Body of pancreas (tissue), 4 donors: Measurements from ENCODE around the gene PAPSS1. TPM values are rescaled to one million over a fixed set of nuclear protein-coding genes. Genes with fewer than 3 reads are reported as not detected.

ENCODE experiments used
- ATAC-seq: fragments of 150-250 bp; one replicate; pipeline ENCODE4 v1.9.1; 2016
- DNase-seq, 4 donors: peaks; one replicate each; pipeline ENCODE4 v3.0.0-alpha.2; 2019
- H3K27ac ChIP-seq, 4 donors: fragments of 200-600 bp; sonication (generic); 1 replicate in 3 of 4; 2 replicates in 1 of 4; pipeline versions ENCODE4 v1.5.1 to v1.6.1; 2016 to 2019; ENCODE audit warnings: mild to moderate bottlenecking in 1 of 4, mixed read lengths in 1 of 4, moderate library complexity in 1 of 4
- H3K27me3 ChIP-seq, 2 donors: fragments of 200-600 bp; sonication (generic); one replicate each; pipeline ENCODE4 v1.6.0; 2016; ENCODE audit warnings: mild to moderate bottlenecking in 1 of 2
- H3K36me3 ChIP-seq, 2 donors: fragments of 200-600 bp; sonication (generic); replicated peaks in 1 of 2; 2 replicates each; pipeline ENCODE4 v1.5.1; 2016; ENCODE audit warnings: low read depth in 2 of 2; ENCODE audit not compliant: insufficient read depth in 1 of 2
- H3K4me1 ChIP-seq: fragments of 200-600 bp; sonication (generic); one replicate; pipeline ENCODE4 v1.6.0; 2016
- H3K4me3 ChIP-seq, 2 donors: fragments of 200-600 bp; sonication (generic); 1 replicate in 1 of 2; 2 replicates in 1 of 2; pipeline ENCODE4 v1.5.1; 2016 to 2019
- H3K9me3 ChIP-seq, 3 donors: fragments of 200-600 bp; sonication (generic); 1 replicate in 2 of 3; 2 replicates in 1 of 3; pipeline ENCODE4 v1.5.1; 2016
- CTCF ChIP-seq, 7 experiments: fragments of 450-650 bp in 4 of 7; fragments of 200-600 bp in 3 of 7; sonication (generic) in 3 of 7; IDR thresholded peaks; one replicate each; pipeline ENCODE4 v1.5.1; 2016 to 2019; ENCODE audit warnings: antibody characterized with exemption in 7 of 7
- POLR2A ChIP-seq, 3 donors: fragments of 450-650 bp; IDR thresholded peaks; one replicate each; pipeline ENCODE4 v1.6.1; 2016; ENCODE audit warnings: antibody characterized with exemption in 3 of 3, mild to moderate bottlenecking in 2 of 3
- WGBS, 2 donors: methylation state at CpG; one replicate each; pipeline ENCODE4 v1.1.5; 2017; 5-methylcytosine and 5-hydroxymethylcytosine counted together
- intact Hi-C: fragments of 100-400 bp; cut with DNase I; formaldehyde crosslinking; loops from one replicate; pipeline ENCODE4 v1.15.1; 2023
- total RNA-seq, 2 donors: library from RNA; depleted of rRNA; stranded (reverse); fragments of >200 nt; gene quantifications; one replicate each; pipeline ENCODE4 v1.1.0, GENCODE V29; 2016

The PAPSS1 gene
- total RNA-seq, 2 donors from 2014 or later = 15.8 to 42.3 TPM

DNA sequence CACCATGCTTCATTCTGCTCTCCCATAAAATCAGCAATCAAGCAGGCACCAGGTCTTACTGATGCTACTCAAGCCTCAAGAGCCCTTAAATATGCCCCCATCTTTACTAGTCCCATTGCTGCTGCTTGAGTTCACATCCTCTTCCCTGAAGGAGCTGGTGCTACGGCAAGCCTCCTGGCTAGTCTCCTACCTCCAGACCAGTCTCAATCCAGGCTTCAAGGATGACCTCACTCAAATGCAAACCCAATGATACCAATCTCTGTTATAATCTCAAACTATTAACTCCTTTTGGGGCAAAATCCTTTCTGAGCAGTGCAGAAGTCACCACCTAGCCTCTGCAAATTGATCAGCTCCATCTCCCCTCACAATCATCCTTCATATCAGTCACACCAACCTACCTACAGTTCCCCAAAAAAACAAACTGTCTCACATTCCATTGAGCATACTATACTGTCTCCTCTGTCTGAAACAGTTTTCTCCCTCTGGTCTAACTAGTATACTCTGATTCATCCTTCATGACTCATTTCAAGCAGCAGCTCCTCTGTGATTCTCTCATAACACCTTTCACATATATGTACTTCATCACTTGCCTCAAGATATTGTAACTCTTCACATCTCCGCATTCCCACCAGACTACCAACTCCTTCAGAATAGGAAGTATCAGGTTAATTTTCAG, 30.0 kb downstream of the PAPSS1 start:
- no peak overlapping the region for H3K27ac ChIP-seq

GRCh38 chr4:107688421-107688820, 31.6 kb downstream of the PAPSS1 start:
- Histone ChIP-seq H3K9me3 (peaks cover 0 to 2% (median 0%) of the 10 kb centered on the region in 3 donors), H3K27ac (no peak overlapping the region), H3K4me1 (peaks cover 58% of the 10 kb centered on the region), H3K4me3 (no peak overlapping the region), H3K27me3 (no peaks in the 10 kb centered on the region), H3K36me3 (peaks cover 0 to 2% of the 10 kb centered on the region in 2 donors)
- intact Hi-C loops = loop anchor here (10.0 kb wide), 1 partner anchor 54 kb away; no protein-coding TSS in a partner anchor
- TF ChIP-seq CTCF (IDR thresholded peaks at IDR 0.05) (no peak), POLR2A (IDR thresholded peaks at IDR 0.05) (no peak)
- DNase-seq (no peak), ATAC-seq (no peak)
- WGBS, 2 donors = 72 to 81% methylated on average over 1 of the region's 1 CpG

More for the DNA sequence above, 30.0 kb downstream of the PAPSS1 start:
- TF ChIP-seq POLR2A (IDR thresholded peaks at IDR 0.05) (no peak), CTCF (IDR thresholded peaks at IDR 0.05) (no peak)
- Histone ChIP-seq H3K36me3 (peaks cover 0 to 2% of the 10 kb centered on the region in 2 donors), H3K9me3 (peaks cover 0 to 2% (median 0%) of the 10 kb centered on the region in 3 donors), H3K4me3 (no peak overlapping the region), H3K4me1 (peaks cover 56% of the 10 kb centered on the region), H3K27me3 (no peaks in the 10 kb centered on the region)
- WGBS, 2 donors = 95 to 98% methylated on average over 2 of the region's 2 CpGs
- ATAC-seq (no peak), DNase-seq (no peak)
- intact Hi-C loops = loop anchor here (10.0 kb wide), 1 partner anchor 55 kb away; no protein-coding TSS in a partner anchor

GRCh38 chr4:107685740-107686139, 34.3 kb downstream of the PAPSS1 start:
- ATAC-seq = no peak

GRCh38 chr4:107683873-107684272, 36.2 kb downstream of the PAPSS1 start:
- DNase-seq (no peak), ATAC-seq (peak; percentile 75)
- Histone ChIP-seq H3K36me3 (peaks cover 0 to 2% of the 10 kb centered on the region in 2 donors), H3K9me3 (no peaks in the 10 kb centered on the region), H3K27ac (peak overlapping the region in 2 of 4 donors; percentile 60 to 89), H3K4me3 (no peak overlapping the region), H3K27me3 (no peaks in the 10 kb centered on the region), H3K4me1 (peaks cover 64% of the 10 kb centered on the region)
- TF ChIP-seq POLR2A (IDR thresholded peaks at IDR 0.05) (no peak), CTCF (IDR thresholded peaks at IDR 0.05) (no peak)
- intact Hi-C loops = loop anchor here (10.0 kb wide), 1 partner anchor 49 kb away; no protein-coding TSS in a partner anchor

More at GRCh38 chr4:107685740-107686139, 34.3 kb downstream of the PAPSS1 start:
- intact Hi-C loops = loop anchor here (10.0 kb wide), 1 partner anchor 51 kb away; no protein-coding TSS in a partner anchor
- H3K27ac ChIP-seq = peak overlapping the region in 2 of 4 donors; percentile 9 to 19
- H3K36me3 ChIP-seq = peaks cover 0 to 2% of the 10 kb centered on the region in 2 donors
- no peak for DNase-seq
- H3K9me3 ChIP-seq = no peaks in the 10 kb centered on the region
- H3K4me1 ChIP-seq = peaks cover 59% of the 10 kb centered on the region
- no peak overlapping the region for H3K4me3 ChIP-seq
- WGBS, 2 donors = 23 to 26% methylated on average over 1 of the region's 1 CpG
- TF ChIP-seq POLR2A (IDR thresholded peaks at IDR 0.05) (no peak), CTCF (IDR thresholded peaks at IDR 0.05) (no peak)
- no peaks in the 10 kb centered on the region for H3K27me3 ChIP-seq
